AG04450 (cell line): ENCODE results near the gene INPP5E. TPM values are rescaled to one million over a fixed set of nuclear protein-coding genes. Genes with fewer than 3 reads are reported as not detected.

Experiments
- CTCF ChIA-PET: fragments of 300-600, 350-600 bp; formaldehyde crosslinking; extraction: SDS; loops from one replicate; lab custom pipeline; 2022; ENCODE audit warnings: antibody characterized with exemption, inconsistent platforms; lab: Charles Lee
- POLR2A ChIA-PET: fragments of 350-600 bp; formaldehyde crosslinking; extraction: SDS; loops from one replicate; lab custom pipeline; 2021; ENCODE audit warnings: antibody characterized with exemption, inconsistent platforms; lab: Yijun Ruan, JAX
- DNase-seq: peaks from one replicate; pipeline ENCODE4 v3.0.0-alpha.2; 2011; ENCODE audit warnings: low read depth, low spot score
- H3K27ac ChIP-seq: one replicate; pipeline ENCODE4 v1.5.1; 2012; ENCODE audit warnings: low read depth, low read length, control low read depth
- H3K27me3 ChIP-seq: one replicate; pipeline ENCODE4 v1.6.0; 2012; ENCODE audit warnings: low read length; ENCODE audit not compliant: control insufficient read depth, insufficient read depth
- H3K4me3 ChIP-seq: 2 replicates; pipeline ENCODE4 v1.5.1; 2011; ENCODE audit warnings: mild to moderate bottlenecking, low read depth, low read length, control low read depth
- H3K9me3 ChIP-seq: 2 replicates; pipeline ENCODE4 v1.5.1; 2012; ENCODE audit warnings: low read length; ENCODE audit not compliant: control insufficient read depth, insufficient read depth
- CTCF ChIP-seq: IDR thresholded peaks from 2 replicates; pipeline ENCODE4 v1.5.1; 2011; ENCODE audit warnings: low read depth, low read length, control low read depth, inconsistent platforms
- polyA plus RNA-seq: library from polyadenylated mRNA; depleted of rRNA; stranded (reverse); fragments of >200 nt; gene quantifications from 2 replicates; pipeline ENCODE4 v1.2.3, GENCODE V29; 2011; rRNA removed

Gene INPP5E
- polyA plus RNA-seq, 1 experiment, result 4.3 TPM

GRCh38 chr9:136380381-136380780, 59.3 kb downstream of the INPP5E start:
- Histone ChIP-seq H3K4me3 (no peak overlapping the region), H3K27me3 (no peaks in the 10 kb centered on the region), H3K9me3 (no peaks in the 10 kb centered on the region; the same call in 1 of the 2 replicates), H3K27ac (no peak overlapping the region)
- POLR2A ChIA-PET, result interaction anchor here (0.6 to 1.2 kb wide), 3 partner anchors 9 to 96 kb away, joined by 3 to 12 read pairs (median 4); no protein-coding TSS in a partner anchor
- DNase-seq, result no peak
- no peak for TF ChIP-seq CTCF
- CTCF ChIA-PET, result interaction anchor here (1.1 kb wide), 1 partner anchor 17 kb away, joined by 3 read pairs; the partner anchor contains the start of gene DNLZ

DNA sequence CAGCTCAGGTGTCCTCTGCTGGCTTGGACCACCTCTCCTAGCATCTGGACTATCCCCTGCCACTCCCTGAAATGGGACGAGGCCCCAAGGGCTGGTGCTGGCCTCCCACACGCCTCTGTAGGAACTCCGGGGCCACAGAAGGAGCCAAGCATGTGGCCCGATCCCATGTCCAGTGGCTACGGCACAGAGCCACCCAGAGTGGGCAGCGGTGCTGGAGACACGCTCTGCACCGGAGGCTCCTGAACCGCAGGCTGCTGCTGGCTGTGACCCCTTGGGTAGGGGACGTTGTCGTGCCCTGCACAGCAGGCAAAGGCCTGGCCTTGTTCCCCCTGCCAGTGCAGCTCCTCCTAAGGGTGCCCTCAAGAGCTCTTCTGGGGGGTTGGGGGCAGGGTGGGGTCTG, 59.8 kb downstream of the INPP5E start:
- CTCF ChIA-PET, result interaction anchor here (1.0 kb wide), 1 partner anchor 16 kb away, joined by 3 read pairs; the partner anchor contains the start of gene DNLZ
- H3K9me3 ChIP-seq, result no peaks in the 10 kb centered on the region; the same call in 1 of the 2 replicates
- H3K27ac ChIP-seq, result no peak overlapping the region
- no peak overlapping the region for H3K4me3 ChIP-seq
- POLR2A ChIA-PET, result interaction anchor here (1.1 to 1.2 kb wide), 2 partner anchors 9 to 95 kb away, joined by 3 to 4 read pairs; no protein-coding TSS in a partner anchor
- no peaks in the 10 kb centered on the region for H3K27me3 ChIP-seq
- TF ChIP-seq CTCF, result no peak
- no peak for DNase-seq

DNA sequence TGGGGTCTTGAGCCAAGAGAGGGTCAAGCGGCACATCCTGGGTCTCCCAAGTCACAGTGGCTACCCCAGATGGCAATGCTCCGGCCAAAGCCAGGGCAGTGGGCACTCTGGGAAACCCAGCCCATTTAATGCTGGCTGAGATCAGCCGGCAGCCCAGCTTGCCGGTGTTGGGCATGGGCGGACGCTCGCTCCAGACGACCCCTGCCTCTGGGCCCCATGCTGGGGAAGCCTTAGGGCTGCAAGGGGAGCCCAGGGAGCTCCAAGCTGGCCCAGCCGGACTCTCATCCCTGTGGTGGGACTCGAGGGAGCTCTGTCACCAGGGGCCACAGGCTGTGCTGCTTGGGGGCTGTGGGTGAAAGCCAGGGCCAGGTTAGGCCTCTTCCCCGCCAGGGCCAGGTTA, 60.2 kb downstream of the INPP5E start:
- peaks cover 3% of the 10 kb centered on the region; the same call in 1 of the 2 replicates for H3K9me3 ChIP-seq
- ChIA-PET CTCF (interaction anchor here (1.0 kb wide), 1 partner anchor 16 kb away, joined by 3 read pairs; the partner anchor contains the start of gene DNLZ), POLR2A (interaction anchor here (1.2 kb wide), 1 partner anchor 95 kb away, joined by 3 read pairs; no protein-coding TSS in a partner anchor)
- no peak for TF ChIP-seq CTCF
- no peak for DNase-seq
- no peak overlapping the region for H3K4me3 ChIP-seq
- H3K27me3 ChIP-seq, result no peaks in the 10 kb centered on the region
- no peak overlapping the region for H3K27ac ChIP-seq

GRCh38 chr9:136379003-136379287, 60.7 kb downstream of the INPP5E start:
- POLR2A ChIA-PET, result no interaction called here
- no peaks in the 10 kb centered on the region for H3K27me3 ChIP-seq
- CTCF ChIA-PET, result interaction anchor here (1.0 kb wide), 1 partner anchor 15 kb away, joined by 3 read pairs; the partner anchor contains the start of gene DNLZ
- no peak overlapping the region for H3K27ac ChIP-seq
- no peak for TF ChIP-seq CTCF
- peaks cover 6% of the 10 kb centered on the region; the same call in 1 of the 2 replicates for H3K9me3 ChIP-seq
- no peak for DNase-seq
- no peak overlapping the region for H3K4me3 ChIP-seq

Other genes with a start within 250 kb of the INPP5E start
- not detected in 2 replicates for gene LHX3, start 234.7 kb downstream of the INPP5E start, polyA plus RNA-seq
- 12.8 and 14.7 TPM in 2 replicates for gene QSOX2, start 194.0 kb downstream of the INPP5E start, polyA plus RNA-seq
- gene CCDC187, start 135.8 kb downstream of the INPP5E start, polyA plus RNA-seq, result not detected in 2 replicates
- 22.5 and 32.8 TPM in 2 replicates for gene GPSM1, start 112.3 kb downstream of the INPP5E start, polyA plus RNA-seq
- 3.7 and 4.7 TPM in 2 replicates for gene DNLZ, start 76.1 kb downstream of the INPP5E start, polyA plus RNA-seq
- gene CARD9, start 66.2 kb downstream of the INPP5E start, polyA plus RNA-seq, result 0.63 and 0.93 TPM in 2 replicates
- gene SNAPC4, start 39.7 kb downstream of the INPP5E start, polyA plus RNA-seq, result 2.2 and 2.4 TPM in 2 replicates
- 31.5 and 33.8 TPM in 2 replicates for gene ENTR1, start 29.2 kb downstream of the INPP5E start, polyA plus RNA-seq
- 53.8 and 65.8 TPM in 2 replicates for gene PMPCA, start 29.2 kb downstream of the INPP5E start, polyA plus RNA-seq
- gene SEC16A, start 43.2 kb upstream of the INPP5E start, polyA plus RNA-seq, result 23.2 and 30.7 TPM in 2 replicates
- gene NOTCH1, start 106.2 kb upstream of the INPP5E start, polyA plus RNA-seq, result 0.89 and 1.7 TPM in 2 replicates
- 3.9 and 6.1 TPM in 2 replicates for gene EGFL7, start 223.1 kb upstream of the INPP5E start, polyA plus RNA-seq
- gene AGPAT2, start 247.6 kb upstream of the INPP5E start, polyA plus RNA-seq, result 24.4 and 30.0 TPM in 2 replicates